ENCODE data around the gene CHCHD1.
"Not testable (repeated sequence)": the region's sequence is repeated elsewhere in the genome, so short reads cannot be mapped to it uniquely, and the experiment has no call there.

The CHCHD1 gene

GRCh38 chr10:73780301-73780700 is 1.5 kb upstream of the CHCHD1 start:
- H3K27ac Mint-ChIP-seq, result peak overlapping the region; percentile 74
- DNase-seq (ENCODE audit: low spot score in 2 of 2) (no peak), ATAC-seq (no peak)
- peak overlapping the region; percentile 92 for H3K4me3 Mint-ChIP-seq
- peaks cover 75% of the 10 kb centered on the region for H3K36me3 Mint-ChIP-seq
- H3K9me3 Mint-ChIP-seq, result no peaks in the 10 kb centered on the region
- H3K4me1 Mint-ChIP-seq, result peaks cover 59% of the 10 kb centered on the region

DNA sequence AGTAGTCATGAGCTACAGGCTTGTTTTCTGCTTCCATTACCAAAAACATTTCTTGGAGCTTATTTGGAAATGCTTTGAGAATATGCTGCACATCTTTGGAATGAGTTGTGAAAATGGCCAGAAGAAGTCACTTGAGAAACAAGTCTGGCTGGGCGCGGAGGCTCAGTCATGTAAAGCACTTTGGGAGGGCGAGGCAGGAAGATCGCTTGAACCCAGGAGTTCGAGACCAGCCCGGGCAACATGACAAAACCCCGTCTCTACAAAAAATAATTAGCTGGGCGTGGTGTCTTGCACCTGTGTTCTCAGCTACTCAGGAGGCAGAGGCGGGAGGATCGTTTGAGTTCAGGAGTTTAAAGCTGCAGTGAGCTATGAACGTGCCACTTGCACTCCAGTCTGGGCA is 882 bp upstream of the CHCHD1 start:
- H3K4me1 Mint-ChIP-seq, result peaks cover 55% of the 10 kb centered on the region
- no peak for ATAC-seq
- H3K27ac Mint-ChIP-seq, result peak overlapping the region; percentile 97

DNA sequence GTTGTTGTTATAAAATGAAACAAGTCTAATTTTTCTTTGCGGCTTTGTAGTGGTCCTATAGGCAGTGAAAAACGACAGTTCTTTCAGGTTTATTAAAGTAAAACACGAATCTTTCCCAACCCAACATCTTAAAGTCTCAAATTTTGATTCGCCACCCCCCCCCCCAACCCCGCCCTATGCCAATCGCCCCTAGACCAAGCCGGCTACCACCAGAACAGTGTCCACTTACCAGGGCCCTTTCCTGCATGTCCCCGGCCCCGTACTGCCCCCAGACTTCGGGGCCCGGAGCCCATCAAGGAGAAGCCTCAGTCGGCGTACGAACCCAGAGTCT is 335 bp upstream of the CHCHD1 start:
- peaks cover 60% of the 10 kb centered on the region for H3K4me1 Mint-ChIP-seq
- ATAC-seq, result no peak
- peaks cover 72% of the 10 kb centered on the region for H3K36me3 Mint-ChIP-seq
- no peak for DNase-seq (ENCODE audit: low spot score in 2 of 2)
- H3K9me3 Mint-ChIP-seq, result no peaks in the 10 kb centered on the region
- H3K27ac Mint-ChIP-seq, result peak overlapping the region; percentile 97
- H3K4me3 Mint-ChIP-seq, result peak overlapping the region; percentile 92

More for the DNA sequence above, 882 bp upstream of the CHCHD1 start:
- no peaks in the 10 kb centered on the region for H3K9me3 Mint-ChIP-seq
- H3K4me3 Mint-ChIP-seq, result peak overlapping the region; percentile 92
- DNase-seq (ENCODE audit: low spot score in 2 of 2), result no peak
- peaks cover 72% of the 10 kb centered on the region for H3K36me3 Mint-ChIP-seq

- Mint-ChIP-seq H3K4me1 (peaks cover 51% of the 10 kb centered on the region), H3K9me3 (no peaks in the 10 kb centered on the region), H3K4me3 (peak overlapping the region; percentile 92), H3K36me3 (peaks cover 61% of the 10 kb centered on the region), H3K27ac (peak overlapping the region; percentile 97)
- ATAC-seq (no peak), DNase-seq (ENCODE audit: low spot score in 2 of 2) (no peak)
These were observed 869 bp downstream of the CHCHD1 start for GRCh38 chr10:73782749-73783085.

GRCh38 chr10:73785211-73785720 is 3.4 kb downstream of the CHCHD1 start, which contains the start of gene ZSWIM8:
Gene ZSWIM8, plus strand, starts transcription at chr10:73785606. Its CDS starts 273 bp downstream, at chr10:73785879.
- Mint-ChIP-seq H3K4me3 (peak within 1 kb of the TSS; percentile 96), H3K27ac (peak within 1 kb of the TSS; percentile 92), H3K36me3 (peaks cover 55% of the 10 kb centered on the region), H3K9me3 (no peaks in the 10 kb centered on the region), H3K4me1 (peaks cover 48% of the 10 kb centered on the region)
- DNase-seq (ENCODE audit: low spot score in 2 of 2), result peak; percentile 64 to 90
- ATAC-seq, result peak; percentile 87

DNA sequence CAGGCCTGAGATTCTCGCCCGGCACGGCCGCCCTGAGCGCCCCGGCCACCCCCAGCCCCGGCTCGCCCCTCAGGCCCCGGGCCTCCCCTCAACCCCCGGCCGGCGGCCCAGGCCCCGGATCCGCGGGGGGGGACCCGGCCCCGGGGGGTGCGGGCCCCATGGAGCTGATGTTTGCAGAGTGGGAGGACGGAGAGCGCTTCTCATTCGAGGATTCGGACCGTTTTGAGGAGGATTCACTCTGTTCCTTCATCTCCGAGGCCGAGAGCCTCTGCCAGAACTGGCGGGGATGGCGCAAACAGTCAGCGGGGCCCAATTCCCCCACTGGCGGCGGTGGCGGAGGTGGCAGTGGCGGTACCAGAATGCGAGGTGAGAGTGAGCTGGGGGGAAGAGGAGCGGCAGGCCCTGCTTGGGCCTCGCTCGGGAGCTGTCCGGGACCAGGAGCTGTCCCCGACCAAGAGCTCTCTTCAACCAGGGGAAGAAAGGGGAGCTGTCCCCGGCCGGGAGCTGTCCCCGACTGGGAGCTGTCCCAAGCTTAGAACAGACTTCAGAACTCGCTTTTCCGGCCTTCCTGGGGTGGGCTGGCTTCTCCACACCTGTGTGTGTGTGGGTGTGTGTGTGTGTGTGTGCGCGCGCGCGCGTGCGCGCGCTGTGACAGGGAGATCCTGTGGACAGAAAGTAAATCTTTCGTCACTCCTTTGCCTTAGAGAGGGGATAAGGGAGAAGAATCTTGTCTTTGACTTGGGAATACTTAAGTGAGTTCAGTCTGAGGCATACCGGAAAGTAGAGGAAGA is 4.1 kb downstream of the CHCHD1 start:
- Mint-ChIP-seq H3K36me3 (peaks cover 56% of the 10 kb centered on the region), H3K27ac (peak overlapping the region; percentile 92), H3K4me3 (peak overlapping the region; percentile 96), H3K4me1 (peaks cover 41% of the 10 kb centered on the region), H3K9me3 (no peaks in the 10 kb centered on the region)
- DNase-seq (ENCODE audit: low spot score in 2 of 2) (peak; percentile 31 to 71), ATAC-seq (peak; percentile 29)

- Mint-ChIP-seq H3K4me3 (peak overlapping the region; percentile 96), H3K36me3 (peaks cover 61% of the 10 kb centered on the region), H3K4me1 (peaks cover 38% of the 10 kb centered on the region), H3K9me3 (no peaks in the 10 kb centered on the region), H3K27ac (peak overlapping the region; percentile 92)
- DNase-seq (ENCODE audit: low spot score in 2 of 2), result no peak
- no peak for ATAC-seq
These were observed 4.7 kb downstream of the CHCHD1 start for GRCh38 chr10:73786512-73786885.

DNA sequence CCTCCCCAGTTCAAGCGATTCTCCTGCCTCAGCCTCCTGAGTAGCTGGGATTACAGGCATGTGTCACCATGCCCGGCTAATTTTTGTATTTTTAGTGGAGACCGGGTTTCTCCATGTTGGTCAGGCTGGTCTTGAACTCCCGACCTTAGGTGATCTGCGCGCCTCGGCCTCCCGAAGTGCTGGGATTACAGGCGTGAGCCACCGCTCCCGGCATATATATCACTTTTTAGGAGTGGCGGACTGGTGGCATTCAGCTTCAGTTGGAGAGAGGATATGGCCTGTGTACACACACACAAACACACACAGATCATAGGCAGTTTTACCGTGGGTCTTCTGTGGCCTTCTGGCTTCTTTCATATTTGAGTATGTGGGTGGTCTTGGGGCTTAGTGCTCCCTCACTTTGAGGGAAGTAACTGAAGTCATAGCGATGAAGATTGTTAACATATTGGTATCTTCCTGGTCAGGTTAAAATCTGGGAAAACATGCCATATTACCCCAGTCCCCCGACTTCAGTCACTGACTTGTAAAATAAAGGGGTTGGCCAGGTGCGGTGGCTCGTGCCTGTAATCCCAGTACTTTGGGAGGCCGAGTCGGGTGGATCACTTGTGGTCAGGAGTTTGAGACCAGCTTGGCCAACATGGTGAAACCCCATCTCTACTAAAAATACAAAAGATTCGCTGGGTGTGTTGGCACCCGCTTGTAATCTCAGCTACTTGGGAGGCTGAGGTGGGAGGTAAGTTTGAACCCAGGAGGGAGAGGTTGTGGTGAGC is 5.4 kb downstream of the CHCHD1 start:
- not testable (repeated sequence) for H3K9me3 Mint-ChIP-seq; DNase-seq (ENCODE audit: low spot score in 2 of 2); ATAC-seq; H3K27ac Mint-ChIP-seq
- peak overlapping the region; percentile 96 for H3K4me3 Mint-ChIP-seq
- H3K36me3 Mint-ChIP-seq, result peaks cover 61% of the 10 kb centered on the region
- H3K4me1 Mint-ChIP-seq, result peaks cover 32% of the 10 kb centered on the region

GRCh38 chr10:73788864-73789658 is 7.2 kb downstream of the CHCHD1 start:
- no peaks in the 10 kb centered on the region for H3K9me3 Mint-ChIP-seq
- no peak overlapping the region for H3K4me3 Mint-ChIP-seq
- H3K36me3 Mint-ChIP-seq, result peaks cover 73% of the 10 kb centered on the region
- H3K4me1 Mint-ChIP-seq, result peaks cover 26% of the 10 kb centered on the region
- ATAC-seq, result no peak
- H3K27ac Mint-ChIP-seq, result peak overlapping the region; percentile 52
- DNase-seq (ENCODE audit: low spot score in 2 of 2), result no peak

DNA sequence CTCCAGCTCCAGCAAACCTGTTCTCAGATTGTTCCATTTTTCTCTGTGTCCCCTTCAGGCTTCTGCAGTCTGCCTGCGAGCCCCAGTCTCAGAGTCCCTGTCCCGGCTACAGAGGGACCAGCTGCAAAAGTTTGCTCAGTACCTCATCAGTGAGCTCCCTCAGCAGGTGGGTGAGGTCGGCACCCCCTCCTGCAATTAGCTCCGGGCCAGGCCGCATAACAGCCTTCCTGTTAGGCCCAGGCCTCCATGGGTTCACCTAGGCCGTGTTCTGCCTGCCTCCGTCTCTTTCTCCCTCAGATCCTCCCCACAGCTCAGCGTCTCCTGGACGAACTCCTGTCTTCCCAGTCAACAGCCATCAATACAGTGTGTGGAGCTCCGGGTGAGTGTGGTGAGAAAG is 7.8 kb downstream of the CHCHD1 start:
- peaks cover 26% of the 10 kb centered on the region for H3K4me1 Mint-ChIP-seq
- ATAC-seq (no peak), DNase-seq (ENCODE audit: low spot score in 2 of 2) (no peak)
- H3K27ac Mint-ChIP-seq, result peak overlapping the region; percentile 52
- H3K4me3 Mint-ChIP-seq, result no peak overlapping the region
- no peaks in the 10 kb centered on the region for H3K9me3 Mint-ChIP-seq
- H3K36me3 Mint-ChIP-seq, result peaks cover 79% of the 10 kb centered on the region

GRCh38 chr10:73790886-73791625 is 9.2 kb downstream of the CHCHD1 start:
- Mint-ChIP-seq H3K27ac (no peak overlapping the region), H3K9me3 (no peaks in the 10 kb centered on the region)

DNA sequence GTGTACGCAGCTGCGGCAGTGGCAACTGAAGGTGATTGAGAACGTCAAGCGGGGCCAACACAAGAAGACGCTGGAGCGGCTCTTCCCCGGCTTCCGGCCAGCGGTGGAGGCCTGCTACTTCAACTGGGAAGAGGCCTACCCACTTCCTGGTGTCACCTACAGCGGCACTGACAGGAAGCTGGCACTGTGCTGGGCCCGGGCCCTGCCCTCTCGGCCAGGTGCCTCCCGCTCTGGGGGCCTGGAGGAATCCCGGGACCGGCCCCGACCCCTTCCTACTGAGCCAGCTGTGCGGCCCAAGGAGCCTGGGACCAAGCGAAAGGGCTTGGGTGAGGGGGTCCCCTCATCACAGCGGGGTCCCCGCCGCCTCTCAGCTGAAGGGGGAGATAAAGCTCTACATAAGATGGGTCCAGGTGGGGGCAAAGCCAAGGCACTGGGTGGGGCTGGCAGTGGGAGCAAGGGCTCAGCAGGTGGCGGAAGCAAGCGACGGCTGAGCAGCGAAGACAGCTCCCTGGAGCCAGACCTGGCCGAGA is 10.1 kb downstream of the CHCHD1 start:
- H3K9me3 Mint-ChIP-seq, result no peaks in the 10 kb centered on the region
- peak overlapping the region; percentile 62 for H3K27ac Mint-ChIP-seq
- H3K4me1 Mint-ChIP-seq, result peaks cover 11% of the 10 kb centered on the region
- H3K4me3 Mint-ChIP-seq, result no peak overlapping the region
- ATAC-seq (no peak), DNase-seq (ENCODE audit: low spot score in 2 of 2) (no peak)
- peaks cover 86% of the 10 kb centered on the region for H3K36me3 Mint-ChIP-seq

More at GRCh38 chr10:73790886-73791625, 9.2 kb downstream of the CHCHD1 start:
- Mint-ChIP-seq H3K4me3 (no peak overlapping the region), H3K4me1 (peaks cover 17% of the 10 kb centered on the region), H3K36me3 (peaks cover 83% of the 10 kb centered on the region)
- DNase-seq (ENCODE audit: low spot score in 2 of 2), result no peak
- ATAC-seq, result no peak

GRCh38 chr10:73793456-73793855 is 11.6 kb downstream of the CHCHD1 start:
- Mint-ChIP-seq H3K9me3 (no peaks in the 10 kb centered on the region), H3K36me3 (peaks cover 100% of the 10 kb centered on the region), H3K4me3 (no peak overlapping the region), H3K27ac (peak overlapping the region; percentile 62), H3K4me1 (peaks cover 11% of the 10 kb centered on the region)
- no peak for DNase-seq (ENCODE audit: low spot score in 2 of 2)
- no peak for ATAC-seq

- peak overlapping the region; percentile 40 for H3K27ac Mint-ChIP-seq
- not testable (repeated sequence) for DNase-seq (ENCODE audit: low spot score in 2 of 2); H3K4me3 Mint-ChIP-seq; H3K9me3 Mint-ChIP-seq; H3K4me1 Mint-ChIP-seq; ATAC-seq
- peaks cover 99% of the 10 kb centered on the region for H3K36me3 Mint-ChIP-seq
These were observed 13.6 kb downstream of the CHCHD1 start for GRCh38 chr10:73795491-73795890.

Measured in stimulated activated effector memory CD8-positive, alpha-beta T cell treated with anti-CD3 and anti-CD28 coated beads, Interleukin-12 subunit alpha, Interleukin-12 subunit beta, amount 100 ng/mL, for 72 hours (primary cell).